ENCODE results near the gene CADM4.

The CADM4 gene

DNA sequence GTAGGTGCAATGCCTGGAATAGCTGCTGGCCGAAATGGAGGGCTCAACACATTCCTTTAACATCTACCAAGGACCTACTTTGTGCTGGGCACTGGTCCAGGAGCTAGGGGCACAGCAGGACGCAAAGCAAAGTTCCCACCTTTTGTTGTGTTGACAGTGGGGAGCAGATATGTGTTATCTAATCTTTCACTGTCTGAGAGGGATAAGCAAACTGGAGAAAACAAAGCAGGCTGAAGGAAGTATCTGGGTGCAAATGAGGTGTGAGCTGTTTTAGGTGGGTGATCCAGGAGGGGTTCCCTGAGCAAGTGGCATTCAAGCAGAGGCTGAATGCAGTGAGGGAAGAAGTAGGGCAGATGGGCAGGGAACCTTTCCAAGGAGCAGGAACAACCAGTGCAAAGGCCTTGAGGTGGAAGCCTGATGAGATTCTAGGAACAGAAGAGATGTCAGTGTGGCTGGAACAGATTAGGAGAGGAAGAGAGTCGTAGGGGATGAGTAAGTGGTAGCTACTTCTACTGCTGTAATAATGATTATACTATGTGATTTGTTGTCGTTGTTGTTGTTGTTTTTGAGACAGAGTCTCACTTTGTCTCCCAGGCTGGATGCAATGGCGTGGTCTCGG is 32.5 kb upstream of the CADM4 start:
- TF ChIP-seq, protein P1, sequence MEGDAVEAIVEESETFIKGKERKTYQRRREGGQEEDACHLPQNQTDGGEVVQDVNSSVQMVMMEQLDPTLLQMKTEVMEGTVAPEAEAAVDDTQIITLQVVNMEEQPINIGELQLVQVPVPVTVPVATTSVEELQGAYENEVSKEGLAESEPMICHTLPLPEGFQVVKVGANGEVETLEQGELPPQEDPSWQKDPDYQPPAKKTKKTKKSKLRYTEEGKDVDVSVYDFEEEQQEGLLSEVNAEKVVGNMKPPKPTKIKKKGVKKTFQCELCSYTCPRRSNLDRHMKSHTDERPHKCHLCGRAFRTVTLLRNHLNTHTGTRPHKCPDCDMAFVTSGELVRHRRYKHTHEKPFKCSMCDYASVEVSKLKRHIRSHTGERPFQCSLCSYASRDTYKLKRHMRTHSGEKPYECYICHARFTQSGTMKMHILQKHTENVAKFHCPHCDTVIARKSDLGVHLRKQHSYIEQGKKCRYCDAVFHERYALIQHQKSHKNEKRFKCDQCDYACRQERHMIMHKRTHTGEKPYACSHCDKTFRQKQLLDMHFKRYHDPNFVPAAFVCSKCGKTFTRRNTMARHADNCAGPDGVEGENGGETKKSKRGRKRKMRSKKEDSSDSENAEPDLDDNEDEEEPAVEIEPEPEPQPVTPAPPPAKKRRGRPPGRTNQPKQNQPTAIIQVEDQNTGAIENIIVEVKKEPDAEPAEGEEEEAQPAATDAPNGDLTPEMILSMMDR (IDR thresholded peaks at IDR 0.05; ENCODE audit: low read depth, low read length) = no peak
- no peak for DNase-seq (ENCODE audit: extremely low read depth, low read depth)

DNA sequence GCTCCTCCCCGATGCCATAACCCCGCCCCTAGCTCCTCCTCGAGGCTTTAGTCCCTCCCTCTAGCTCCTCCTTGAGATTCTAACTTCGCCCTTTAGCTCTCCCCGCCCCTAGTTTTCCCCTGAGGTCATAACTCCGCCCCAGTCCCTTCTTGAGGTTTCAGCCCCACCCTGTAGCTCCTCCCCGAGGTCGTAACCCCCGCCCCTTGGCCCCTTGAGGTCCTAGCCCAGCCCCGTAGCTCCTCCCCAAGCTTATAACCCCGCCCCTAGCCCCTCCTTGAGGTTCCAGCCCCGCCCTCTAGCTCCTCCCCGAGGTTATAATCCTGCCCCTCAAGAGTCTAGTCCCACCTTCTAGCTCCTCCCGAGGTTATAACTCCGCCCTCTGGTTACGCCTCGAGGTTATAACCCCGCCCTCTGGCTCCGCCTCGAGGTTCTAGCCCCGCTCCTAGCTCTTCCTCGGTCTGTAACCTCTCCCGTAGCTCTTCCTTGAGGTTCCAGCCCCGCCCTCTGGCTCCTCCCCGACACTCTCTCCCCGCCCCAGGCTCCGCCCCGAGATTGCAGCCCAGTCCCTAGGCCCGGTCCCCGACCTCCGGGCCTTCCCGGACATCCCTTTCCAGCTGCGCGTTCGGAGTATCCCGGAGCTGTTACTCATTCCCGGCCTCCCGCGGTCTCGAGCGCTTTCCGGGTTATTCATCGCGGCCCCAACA is 28.9 kb upstream of the CADM4 start:
- DNase-seq (ENCODE audit: extremely low read depth, low read depth) = peak; percentile 100
- TF ChIP-seq, protein P1 (IDR thresholded peaks at IDR 0.05; ENCODE audit: low read depth, low read length) = no peak

DNA sequence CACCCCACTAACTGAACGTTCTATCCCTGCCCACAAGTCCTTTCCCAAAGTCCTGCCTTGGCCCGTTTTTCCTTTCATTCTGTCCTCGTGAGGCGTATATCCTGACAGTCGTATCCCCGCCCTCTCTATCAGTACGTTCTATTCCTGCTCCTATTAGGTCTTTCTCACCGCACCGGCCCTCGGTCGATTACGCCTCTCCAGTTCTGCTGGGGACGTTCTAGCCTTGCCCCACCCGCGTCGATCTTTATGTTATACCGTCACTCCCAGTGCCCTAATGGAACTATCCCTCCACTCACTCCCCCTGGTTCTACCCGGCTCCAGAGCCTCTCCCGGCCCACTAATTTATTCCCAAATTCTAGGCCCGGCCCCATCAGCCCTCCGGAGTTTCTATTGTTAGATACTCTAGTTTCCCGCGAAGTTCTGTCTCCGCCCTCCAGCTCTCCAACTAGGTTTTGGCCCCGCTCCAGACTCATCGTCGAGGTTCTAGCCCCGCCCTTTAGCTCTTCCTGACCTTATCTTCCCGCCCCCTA is 28.3 kb upstream of the CADM4 start:
- TF ChIP-seq, protein P1 (IDR thresholded peaks at IDR 0.05; ENCODE audit: low read depth, low read length) = no peak
- no peak for DNase-seq (ENCODE audit: extremely low read depth, low read depth)

DNA sequence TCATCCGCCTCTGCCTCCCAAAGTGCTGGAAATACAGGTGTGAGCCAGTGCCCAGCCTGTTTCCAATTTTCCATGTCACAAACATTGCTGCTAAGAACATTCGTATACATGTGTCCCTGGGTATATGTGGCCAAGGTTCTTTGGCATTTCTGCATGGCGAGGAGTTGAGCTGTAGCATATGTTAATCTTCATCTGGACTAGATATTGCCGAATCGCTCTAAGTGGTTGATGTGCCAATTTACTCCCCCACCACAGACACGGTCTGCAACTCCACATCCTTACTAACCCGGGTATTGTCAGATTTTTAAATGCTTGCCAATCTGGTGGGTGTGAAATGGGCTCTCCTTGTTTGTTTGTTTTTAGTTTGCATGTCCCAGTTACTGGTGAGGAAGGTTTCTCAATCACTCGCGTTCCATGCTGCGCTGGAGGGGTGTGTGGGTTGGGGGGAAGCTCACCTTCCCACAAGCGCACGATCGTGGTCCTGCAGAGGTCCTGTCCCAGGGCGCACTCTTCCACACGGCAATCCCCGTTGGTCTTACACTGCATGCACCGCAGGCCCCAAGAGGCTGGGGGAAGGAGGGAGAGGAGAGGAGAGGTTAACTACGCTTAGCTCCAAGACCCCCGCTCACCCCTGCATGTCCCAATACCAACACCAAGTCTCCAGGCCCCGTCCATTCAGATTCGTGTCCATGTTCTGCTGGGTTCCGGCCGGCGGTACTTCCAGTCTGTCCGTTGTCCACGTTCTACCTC is 27.7 kb upstream of the CADM4 start:
- TF ChIP-seq, protein P1 (IDR thresholded peaks at IDR 0.05; ENCODE audit: low read depth, low read length) = no peak
- no peak for DNase-seq (ENCODE audit: extremely low read depth, low read depth)

DNA sequence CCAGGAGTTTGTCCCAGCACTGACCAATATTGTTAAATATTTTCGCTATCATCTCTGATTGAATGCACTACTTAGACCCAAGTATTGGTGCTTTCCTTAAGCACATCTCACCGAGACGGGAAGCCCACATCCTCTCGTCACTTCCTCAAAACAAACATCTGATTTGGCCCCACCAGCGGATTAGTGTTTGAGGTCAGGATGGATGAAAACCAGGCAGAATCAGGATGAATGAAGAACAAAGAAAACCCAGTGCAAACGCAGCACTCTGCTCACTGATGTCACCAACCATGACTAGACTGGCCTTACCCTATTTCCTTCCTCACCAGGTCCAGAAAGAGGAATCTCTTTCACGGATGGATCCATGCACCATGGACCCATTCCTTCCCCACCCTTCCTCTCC is 24.4 kb upstream of the CADM4 start:
- DNase-seq (ENCODE audit: extremely low read depth, low read depth) = no peak
- TF ChIP-seq, protein P1 (IDR thresholded peaks at IDR 0.05; ENCODE audit: low read depth, low read length) = no peak

DNA sequence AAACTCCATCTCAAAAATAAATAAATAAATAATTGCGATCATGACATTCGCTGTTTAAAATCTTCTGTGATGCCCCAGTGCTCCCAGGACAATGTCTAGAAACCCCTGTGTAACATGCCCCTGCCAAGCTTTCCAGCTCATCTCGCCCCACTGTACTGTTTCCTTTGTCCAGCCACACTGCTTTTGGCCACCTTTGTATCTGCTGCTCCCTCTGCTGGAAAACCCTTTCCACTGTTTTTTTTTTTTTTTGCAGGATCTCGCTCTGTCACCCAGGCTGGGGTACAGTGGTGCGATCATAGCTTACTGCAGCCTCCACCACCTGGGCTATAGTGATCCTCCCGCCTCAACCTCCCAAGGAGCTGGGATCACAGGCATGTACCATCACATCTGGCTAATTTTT is 22.8 kb upstream of the CADM4 start:
- DNase-seq (ENCODE audit: extremely low read depth, low read depth) = no peak
- TF ChIP-seq, protein P1 (IDR thresholded peaks at IDR 0.05; ENCODE audit: low read depth, low read length) = peak; percentile 31

DNA sequence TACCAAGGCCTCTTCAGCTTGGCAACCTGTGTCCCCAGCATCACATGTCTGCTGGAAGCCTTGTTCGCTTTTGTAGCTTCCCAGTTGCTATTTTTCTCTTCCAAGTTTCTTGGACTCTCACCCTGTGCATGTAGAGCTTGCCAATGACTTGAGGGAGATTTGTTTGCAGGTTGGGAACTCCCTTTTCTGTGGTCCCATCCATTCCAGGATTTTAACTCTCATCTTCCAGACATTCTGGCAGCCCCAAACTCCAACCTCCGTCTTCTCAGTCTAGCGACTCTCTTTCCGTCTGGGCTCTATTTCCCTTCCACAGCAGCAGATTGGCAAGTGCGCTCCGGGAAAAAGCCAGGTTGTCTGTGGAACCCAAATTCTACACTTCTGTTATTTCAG is 21.3 kb upstream of the CADM4 start:
- no peak for DNase-seq (ENCODE audit: extremely low read depth, low read depth)
- TF ChIP-seq, protein P1 (IDR thresholded peaks at IDR 0.05; ENCODE audit: low read depth, low read length) = no peak
